Activated T-cell treated with anti-CD3 and anti-CD28 coated beads for 1 hour (primary cell): ENCODE data around the gene SORBS1.
A peak's percentile ranks its signal among the peaks of the same experiment; 100 is the strongest.

Source experiments
- DNase-seq: peaks from one replicate; pipeline ENCODE4 v3.0.0-alpha.2; 2020; ENCODE audit warnings: low read depth

Gene SORBS1

DNA sequence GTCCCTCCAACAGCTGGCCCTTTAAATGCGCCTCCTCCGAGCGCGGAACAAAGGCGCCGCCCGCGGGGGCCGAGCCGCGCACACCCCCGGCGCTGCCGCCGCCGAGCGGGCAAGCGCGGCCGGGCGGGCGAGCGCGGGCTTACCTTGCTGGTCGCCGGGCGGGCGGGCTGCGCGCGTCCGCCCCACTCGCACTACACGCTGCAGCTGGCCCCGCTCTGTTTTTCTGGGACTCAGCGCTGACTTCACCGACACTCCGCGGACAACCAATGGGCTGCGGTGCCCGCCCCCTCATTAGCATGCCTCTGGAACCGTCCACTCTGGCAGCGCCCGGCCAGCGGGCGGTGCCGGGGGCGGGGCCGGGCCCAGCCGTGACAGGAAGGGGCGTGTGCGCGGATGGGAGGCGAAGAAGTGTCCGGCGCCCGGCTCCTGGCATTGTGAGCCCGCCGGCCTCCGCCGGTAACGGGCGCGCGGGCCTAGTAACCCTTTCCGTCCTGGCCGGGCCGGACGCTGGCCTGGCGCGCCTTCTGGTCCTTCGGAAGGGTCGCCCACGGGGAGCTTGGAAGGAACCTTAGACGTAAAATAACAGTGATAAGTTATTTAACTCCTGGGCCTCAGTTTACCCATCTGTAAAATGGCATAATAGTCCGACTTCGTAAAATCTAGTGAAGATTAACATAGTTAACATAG, at the start of gene SORBS1:
SORBS1 (minus strand) TSS at position 195 of the 687 bp plus-strand sequence. CDS start 120,236 bp downstream, outside the sequence.
- peak; percentile 68 for DNase-seq

DNA sequence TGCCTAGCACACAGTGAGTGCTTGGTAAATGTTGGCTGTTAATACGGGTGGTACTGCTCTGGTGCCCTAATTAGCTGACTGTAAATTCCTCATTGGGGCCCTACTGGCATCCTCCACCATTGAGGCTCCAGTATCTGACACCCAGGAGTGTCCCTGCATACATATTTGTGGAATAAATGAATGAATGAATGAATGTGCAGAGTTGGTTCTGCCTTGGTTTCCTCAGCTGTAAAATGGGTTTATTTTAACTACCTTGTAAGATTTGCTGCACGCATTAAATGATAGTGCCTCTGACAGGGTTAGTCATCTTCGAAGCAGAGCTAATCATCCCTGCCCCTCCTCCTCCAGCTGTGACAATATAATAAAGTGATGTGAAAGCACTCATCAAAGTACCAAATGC, 49.6 kb upstream of the SORBS1 start:
- DNase-seq = no peak

DNA sequence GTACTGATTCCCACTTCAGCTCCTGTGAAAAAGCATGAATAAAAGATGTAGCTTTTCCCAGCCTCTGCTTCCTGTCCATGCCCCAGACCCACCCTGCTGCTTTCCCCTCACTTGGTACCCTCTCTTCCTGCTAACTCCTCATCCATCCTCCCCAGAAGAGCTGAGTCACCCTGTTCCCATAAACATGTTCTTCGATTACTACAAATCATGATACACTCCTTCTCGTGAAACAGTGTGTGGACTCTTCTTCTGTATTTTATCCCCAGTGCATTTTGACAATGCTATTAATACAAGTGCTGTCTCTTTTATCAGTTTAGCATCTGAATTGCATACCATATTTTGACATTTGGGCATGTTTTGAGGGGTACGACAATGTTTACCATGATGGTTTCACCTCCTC, 45.8 kb upstream of the SORBS1 start:
- DNase-seq = no peak

DNA sequence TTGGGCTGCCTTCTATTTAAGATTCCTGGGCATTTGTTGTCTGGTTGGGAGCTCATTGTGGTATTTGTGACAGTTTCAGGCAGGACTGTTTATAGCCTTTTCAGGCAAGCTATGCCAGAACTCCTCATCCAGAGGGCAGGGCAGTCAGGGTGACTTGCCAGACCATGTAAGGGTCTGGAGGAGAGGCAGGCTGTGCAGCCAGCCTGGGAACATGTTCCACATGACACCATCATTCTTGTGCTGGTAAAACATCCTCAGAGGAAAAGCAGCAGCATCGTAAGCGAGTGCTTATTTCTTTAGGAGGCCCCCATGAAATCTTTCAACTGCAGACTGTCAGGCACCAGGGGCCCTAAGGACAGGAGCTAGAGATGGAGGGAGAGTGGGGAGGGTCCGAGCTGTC, 44.0 kb upstream of the SORBS1 start:
- DNase-seq = no peak

DNA sequence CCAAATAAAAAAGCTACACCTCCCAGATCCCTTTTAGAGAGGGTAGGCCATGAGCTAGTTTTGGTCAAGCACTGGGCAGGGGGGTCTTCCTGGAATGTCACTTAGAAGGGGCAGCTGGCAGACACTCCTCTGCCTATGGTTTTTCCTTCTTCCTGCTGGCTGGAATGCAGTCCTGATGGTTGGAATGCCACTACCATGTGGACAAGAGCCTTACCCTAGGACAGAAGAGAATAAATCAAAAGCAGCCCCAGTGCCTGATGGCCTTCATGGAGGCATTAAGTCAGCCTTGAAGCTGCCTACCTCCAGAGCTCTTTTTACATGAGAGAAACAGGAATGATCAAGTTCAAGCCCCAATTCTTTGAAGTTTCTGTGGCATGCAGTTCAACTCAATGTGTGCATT, 43.5 kb upstream of the SORBS1 start:
- no peak for DNase-seq

DNA sequence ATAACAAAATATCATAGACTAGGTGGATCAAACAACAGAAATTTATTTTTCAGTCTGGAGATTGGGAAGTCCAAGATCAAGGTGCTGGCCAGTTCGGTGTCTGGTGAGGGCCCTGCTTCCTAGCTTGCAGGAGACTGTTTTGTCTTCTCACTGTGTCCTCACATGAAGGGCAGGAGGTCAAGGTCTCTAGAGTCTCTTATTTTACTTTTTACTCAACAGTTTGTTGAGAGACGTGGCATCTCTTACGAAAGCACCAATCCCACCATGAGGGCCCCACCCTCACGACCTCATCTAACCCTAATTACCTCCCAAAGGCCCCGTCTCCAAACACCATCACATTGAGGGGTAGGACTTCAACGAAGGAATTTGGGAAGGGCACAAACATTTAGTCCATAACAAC, 41.2 kb upstream of the SORBS1 start:
- no peak for DNase-seq

DNA sequence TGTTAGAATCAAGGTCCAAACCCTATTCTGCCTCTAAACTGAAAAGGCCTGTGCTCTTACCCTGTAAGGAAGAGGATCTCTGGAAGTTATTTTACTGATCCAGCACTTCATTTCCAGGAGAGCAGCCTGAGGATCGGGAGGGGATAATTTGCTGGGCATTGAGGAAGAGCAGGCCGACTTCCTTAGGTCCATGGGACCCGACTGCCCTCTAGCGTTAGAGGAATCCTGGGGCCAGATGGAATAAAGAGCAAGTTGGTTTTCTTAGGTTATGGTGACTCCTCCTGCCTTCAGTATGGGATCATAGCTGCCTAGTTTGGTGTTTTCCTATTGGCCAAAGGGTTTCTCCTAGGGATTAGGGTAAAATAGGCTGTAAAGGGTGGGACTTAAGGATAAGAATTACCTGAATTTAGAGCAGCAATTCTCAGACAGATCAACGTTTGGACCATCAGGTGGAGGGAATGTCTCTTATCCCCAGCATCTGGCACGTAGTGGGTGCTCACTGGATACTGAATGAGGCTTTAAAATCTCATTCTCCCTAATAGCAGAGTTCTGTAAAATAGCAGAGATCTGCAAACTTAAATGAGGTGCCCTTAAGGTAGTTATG, 40.0 kb upstream of the SORBS1 start:
- peak; percentile 11 for DNase-seq

DNA sequence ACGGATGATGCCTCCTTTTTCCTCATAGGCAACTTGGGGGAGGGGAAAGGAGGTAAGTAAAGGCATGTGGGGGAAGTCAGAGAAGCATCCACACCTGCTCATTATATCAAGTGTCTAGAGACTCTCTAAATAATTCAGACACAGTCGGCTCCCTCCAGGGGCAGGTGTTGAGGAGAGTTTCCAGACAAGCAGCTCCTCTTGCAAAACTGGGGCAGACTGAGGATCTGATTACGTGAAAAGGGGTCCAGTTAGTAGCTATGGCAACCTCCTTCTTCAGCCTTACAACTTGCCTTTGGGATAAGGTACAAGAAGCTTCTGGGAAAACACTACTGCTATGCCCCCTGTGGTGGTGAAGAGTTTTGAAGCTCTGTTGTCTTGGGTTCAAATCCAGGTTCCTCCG, 39.0 kb upstream of the SORBS1 start:
- no peak for DNase-seq

DNA sequence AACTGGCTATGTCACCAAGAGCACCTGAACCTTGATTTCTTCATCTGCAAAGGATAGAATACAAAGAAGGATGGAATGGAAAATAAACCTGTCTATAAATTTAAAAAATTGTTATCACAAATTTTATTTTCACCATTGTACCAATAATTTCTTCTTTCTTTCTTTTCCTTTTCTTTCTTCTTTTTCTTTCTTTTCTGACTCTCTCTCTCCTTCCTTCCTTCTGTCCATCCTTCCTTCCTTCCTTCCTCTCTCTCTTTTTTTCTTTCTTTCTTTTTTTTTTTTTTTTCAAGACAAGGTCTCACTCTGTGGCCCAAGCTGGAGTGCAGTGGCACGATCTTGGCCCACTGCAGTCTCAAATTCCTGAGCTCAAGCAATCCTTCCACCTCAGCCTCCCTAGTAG, 36.6 kb upstream of the SORBS1 start:
- DNase-seq = no peak

DNA sequence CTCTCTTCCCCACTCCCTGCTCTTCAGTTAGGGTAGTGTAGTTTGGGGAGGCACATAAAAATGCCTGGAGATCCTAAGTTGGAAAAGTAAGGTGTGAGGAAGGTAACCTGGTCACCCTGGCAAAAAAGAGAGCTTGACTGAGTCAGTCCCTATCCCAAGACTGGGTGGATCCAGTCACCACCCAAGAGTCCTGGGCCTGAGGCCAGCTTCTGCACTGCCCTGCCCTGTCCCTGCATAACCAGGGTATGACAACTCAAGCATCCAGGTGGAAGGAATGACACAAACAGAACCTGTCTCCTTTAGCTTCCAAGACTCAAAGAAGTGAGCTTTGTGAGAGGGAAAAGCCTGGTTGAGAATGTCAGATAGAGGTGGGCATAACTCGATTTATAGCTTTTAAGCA, 26.9 kb upstream of the SORBS1 start:
- no peak for DNase-seq

DNA sequence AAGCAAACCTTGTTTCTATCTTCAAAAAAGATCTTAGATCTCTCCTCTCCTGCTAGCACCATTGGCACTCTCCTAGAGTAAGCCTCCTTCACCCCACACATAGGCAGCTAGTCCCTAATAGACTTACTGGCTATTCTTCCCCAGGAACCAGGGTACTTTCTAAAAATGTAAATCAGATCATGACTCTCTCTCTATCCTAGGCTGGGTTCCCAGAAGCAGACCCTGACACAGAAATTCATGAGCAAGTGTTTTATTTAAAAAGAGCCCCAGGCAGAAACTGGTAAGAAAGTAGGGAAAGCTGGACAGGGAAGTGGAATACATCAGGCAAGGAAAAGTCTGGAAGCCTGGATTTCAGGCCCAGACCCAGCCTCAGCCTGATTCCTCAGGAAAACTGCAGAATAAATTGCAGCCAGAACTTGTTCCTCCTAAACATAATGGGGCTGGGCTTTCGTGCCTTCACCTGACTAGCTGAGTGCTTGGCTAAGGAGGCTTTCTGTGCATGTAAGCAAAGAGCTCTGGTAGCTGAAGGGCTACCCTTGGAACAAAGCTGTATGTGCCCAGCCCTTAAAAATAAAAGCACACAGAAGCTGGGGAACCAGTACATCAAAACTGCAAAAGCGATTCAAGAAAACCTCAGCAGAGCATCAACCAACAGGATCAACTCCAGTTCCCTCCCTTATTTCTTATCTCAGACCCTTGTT, 18.8 kb upstream of the SORBS1 start:
- no peak for DNase-seq

DNA sequence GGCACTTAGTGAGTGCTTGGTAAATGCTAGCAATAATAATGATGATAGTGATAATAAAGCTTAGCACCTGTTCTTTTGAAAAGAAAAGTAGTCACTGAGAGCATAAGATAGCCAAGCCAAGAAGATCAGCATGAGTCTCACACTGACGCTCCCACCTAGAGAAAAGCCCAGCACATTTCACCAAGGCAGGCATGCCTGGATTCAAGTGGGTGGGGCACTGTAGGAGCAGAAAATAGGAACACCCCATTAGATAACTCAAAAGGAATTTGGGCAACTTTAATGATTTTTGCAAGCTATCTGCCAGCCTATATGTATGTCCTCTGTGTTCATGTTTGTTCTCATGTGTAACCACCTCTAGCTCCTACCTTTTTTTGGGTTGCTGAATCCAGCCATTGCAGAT, 18.1 kb upstream of the SORBS1 start:
- no peak for DNase-seq

DNA sequence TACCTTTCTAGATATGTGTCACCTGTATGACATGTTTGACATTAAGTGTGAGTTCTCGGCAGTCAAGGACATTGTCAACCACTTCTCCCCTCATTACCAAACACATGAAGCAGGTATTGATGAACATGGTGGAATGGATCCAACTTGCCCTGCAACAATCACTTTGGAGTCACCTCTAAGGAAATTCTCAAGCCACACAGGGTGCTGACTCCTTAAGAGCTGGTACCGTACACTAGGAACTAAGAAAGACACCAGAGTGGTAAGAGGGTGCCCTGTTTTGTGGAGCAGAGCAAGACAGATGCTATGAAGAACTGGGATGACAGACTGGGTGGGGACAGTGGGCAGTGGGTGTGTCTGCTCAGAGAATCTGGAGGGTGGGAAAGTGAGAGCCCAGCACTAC, 17.4 kb upstream of the SORBS1 start:
- no peak for DNase-seq

DNA sequence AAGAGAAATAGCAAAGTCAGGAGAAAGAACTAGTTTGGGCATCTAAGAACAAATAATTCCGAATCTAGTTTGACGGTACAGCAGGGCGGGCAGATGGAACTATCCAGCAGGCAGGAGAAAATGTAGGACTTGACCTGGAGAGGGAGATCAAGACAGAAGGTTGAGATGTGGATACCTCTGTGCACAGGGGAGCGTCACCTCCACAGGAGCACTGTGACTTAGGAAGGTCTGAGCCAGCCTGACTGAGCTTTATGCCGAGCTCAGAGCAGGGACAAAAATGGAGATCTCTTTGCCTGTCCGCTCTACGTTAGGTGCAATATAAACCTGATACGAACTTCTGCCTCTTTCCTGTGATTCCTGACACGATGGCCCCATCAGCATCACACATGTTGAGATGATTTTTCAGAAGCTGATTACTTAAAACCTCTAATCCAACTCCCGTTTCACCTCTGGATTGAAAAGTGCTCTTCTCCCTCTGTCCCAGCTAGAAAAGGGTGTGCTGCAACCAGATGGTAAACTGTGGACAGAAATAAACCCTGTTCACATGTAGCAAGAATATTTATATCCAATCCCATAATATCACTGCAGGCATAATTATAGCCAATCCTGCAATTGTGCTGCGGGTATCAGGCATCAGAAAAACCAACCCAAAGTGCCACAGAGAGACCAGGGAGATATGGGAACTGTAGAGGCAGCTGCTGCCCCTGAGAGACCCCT, 13.6 kb upstream of the SORBS1 start:
- no peak for DNase-seq

DNA sequence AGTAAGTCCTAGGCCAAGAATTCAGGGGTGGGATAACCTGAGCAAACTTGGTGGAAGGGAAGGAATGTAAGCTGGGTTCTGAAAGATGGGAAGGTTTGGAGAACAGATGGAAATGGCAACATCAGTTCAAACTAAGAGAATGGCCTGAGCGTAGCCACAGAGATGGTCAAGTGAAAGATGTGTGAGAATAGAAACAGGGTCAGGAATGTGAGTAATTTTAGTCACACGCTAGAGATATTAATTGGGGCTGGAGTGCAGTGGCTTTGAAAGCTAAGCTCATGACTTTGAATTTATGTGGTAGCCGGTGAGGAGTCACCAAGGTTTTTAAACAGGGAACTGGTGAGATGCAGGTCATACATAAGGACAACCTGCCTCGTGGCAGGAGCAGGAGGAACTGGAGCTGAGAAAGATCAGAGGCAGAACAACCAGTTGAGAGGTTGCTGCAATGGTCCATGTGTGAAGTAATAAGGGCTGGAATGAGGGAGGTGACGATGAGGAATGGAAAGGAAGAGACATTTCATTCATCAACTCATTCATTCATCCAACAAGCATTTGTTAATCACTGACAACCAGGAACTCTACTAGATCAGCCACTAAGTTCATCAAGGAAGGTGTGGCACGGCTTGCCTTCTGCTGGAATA, 12.9 kb upstream of the SORBS1 start:
- no peak for DNase-seq

DNA sequence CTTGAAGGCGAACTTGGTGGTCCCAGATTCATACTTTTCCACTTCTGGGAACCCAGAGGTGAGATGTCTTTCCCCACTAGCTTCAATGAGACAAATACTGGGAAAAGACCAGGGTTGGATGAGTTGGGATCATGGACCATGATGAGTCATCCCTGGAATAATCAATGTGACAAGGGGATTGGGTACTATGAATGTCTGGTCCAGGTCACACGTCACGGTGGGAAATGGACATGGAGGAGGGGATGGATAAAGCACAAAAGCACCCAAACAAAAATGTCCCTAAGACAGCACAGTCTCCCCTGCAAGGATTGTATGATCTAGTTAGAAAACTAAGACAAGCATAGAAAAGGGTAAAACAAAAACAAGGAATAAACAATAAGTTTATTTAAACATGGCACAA, 12.4 kb upstream of the SORBS1 start:
- DNase-seq = no peak

DNA sequence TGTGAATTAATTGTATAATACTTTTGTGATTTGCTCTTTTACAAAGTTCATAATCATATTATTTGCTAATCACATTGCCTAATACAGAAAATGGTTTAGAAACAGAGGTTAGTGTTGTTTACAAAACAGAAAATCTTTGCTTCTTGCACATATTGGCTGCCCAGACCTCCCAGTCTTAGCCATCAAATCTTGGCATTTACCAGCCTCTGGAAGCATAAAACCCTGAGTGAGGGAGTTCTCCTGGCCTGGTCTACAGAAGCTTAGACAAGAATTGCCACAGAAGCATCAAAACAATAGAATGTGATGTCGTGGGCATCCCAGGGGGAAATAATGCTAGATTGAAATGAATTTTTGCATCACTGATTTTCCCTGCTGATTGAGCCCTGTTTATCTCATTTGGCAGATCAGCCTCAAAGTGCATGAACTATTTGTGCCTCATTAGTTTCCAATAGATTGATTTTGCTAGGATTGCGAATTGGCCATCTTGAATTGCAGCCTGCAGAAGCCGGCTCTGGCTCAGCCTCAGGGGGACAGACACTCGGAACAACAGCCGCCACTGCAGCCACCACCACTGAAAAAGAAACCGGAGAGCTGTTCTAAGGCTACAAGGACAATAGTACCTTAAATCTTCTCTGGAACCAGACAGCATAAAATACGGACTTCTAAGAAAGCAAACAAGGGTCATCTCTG, 11.1 kb upstream of the SORBS1 start:
- no peak for DNase-seq

DNA sequence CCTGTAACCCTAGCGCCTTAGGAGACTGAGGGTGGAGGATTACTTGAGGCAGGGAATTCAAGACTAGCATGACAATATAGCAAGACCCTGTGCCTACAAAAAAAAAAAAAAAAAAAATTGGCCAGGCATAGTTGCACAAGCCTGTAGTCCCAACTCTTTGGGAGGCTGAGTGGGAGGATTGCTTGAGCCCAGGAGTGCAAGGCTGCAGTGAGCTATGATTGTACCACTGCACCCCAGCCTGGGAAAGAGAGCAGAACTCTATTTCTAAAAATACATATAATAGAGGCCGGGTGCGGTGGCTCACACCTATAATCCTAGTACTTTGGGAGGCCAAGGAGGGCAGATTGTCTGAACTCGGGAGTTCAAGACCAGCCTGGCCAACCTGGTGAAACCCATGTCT, 10.2 kb upstream of the SORBS1 start:
- no peak for DNase-seq

DNA sequence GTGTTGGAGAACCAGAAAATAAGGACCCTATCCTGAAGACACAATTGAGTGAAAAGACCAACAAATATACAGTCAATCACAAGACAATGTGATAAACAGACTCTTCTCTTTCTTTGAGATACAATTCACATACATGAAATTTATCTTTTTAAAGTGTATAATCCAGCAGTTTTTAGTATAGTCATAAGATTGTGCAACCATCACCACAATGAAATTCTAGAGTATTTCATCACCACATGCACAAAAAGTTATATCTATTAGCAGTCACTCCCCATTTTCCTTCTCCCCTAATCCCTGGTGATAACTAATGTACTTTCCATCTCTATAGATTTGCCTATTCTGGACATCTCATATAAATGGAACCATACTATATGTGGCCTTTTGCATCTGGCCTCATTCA, 8.2 kb upstream of the SORBS1 start:
- no peak for DNase-seq

DNA sequence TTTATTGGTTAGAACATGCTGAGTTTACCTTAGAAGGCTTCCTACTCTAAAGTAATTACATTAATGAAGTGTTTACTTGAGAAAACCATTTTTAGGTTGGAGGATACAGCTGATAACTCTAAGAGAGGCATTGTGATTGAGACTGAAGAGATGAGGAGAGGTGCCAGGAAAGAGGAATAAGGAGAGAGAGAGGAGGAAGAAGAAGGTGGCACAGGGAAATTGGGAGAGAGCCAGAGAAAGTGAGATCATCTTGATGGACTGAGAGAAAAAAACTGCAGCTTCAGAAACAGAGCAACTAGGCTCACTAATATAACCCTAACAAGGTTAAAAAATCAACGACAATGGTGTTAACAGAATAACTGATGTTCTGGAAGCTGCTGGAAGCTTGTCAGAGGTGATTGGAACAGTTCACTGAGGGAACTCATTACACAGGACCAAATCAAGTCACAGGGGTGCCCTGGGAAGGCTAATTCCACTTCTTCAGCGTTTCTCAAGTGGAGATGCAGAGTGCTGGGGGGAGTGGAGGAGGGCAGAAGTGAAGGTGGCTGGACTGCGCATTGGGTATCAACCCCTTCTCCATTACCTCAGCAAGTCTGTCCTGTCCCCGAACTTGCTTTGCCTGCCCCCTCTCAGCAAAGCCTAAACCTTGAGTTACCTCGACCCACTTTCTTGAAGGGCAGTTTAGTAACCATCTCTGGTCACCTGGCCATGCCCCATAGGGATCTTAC, 6.9 kb upstream of the SORBS1 start:
- no peak for DNase-seq

DNA sequence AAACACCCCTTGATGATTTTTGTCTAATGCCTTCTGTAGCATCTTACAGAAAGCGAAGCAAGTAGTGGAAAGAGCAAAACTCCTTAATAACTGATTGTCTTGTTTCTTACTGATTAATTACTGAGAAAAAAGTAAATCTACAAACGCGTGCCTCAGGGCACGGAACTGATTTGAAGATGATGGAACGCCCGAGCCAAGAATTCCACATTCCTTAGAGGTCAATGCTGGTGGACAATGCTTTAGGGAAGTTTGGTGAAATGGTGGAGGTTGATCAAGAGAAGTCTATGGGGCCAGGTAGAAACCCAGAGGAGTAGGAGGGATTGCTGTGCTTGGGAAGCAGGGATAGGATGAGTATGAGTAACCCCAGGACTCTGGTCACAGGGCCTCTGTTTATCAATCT, 5.0 kb upstream of the SORBS1 start:
- DNase-seq = no peak
